Uterus (tissue), 4 donors: ENCODE data around the gene CIB2. TPM values are rescaled to one million over a fixed set of nuclear protein-coding genes. Genes with fewer than 3 reads are reported as not detected.

Experiments
- DNase-seq, 2 donors: peaks; one replicate each; pipeline ENCODE4 v3.0.0-alpha.2; 2019 to 2020
- H3K27ac ChIP-seq, 2 donors: fragments of 200-600 bp; sonication (generic); 1 replicate in 1 of 2; 2 replicates in 1 of 2; pipeline ENCODE4 v1.5.1; 2016 to 2018
- H3K27me3 ChIP-seq, 2 donors: fragments of 200-600 bp; sonication (generic); one replicate each; pipeline ENCODE4 v1.5.1; 2018 to 2019; ENCODE audit warnings: control low read depth in 1 of 2
- H3K36me3 ChIP-seq, 2 donors: fragments of 200-600 bp; sonication (generic); one replicate each; pipeline ENCODE4 v1.5.1; 2019; ENCODE audit warnings: control low read depth in 1 of 2
- H3K4me1 ChIP-seq, 2 donors: fragments of 200-600 bp; sonication (generic); one replicate each; pipeline ENCODE4 v1.5.1; 2018 to 2019; ENCODE audit warnings: control low read depth in 1 of 2
- H3K4me3 ChIP-seq, 2 donors: fragments of 200-600 bp; sonication (generic); 1 replicate in 1 of 2; 2 replicates in 1 of 2; pipeline ENCODE4 v1.5.1; 2018 to 2019; ENCODE audit warnings: mild to moderate bottlenecking in 1 of 2
- H3K9me3 ChIP-seq, 2 donors: fragments of 200-600 bp; sonication (generic); one replicate each; pipeline ENCODE4 v1.5.1; 2019; ENCODE audit warnings: control low read depth in 1 of 2
- CTCF ChIP-seq, 4 experiments: fragments of 200-600 bp in 2 of 4; fragments of 450-650 bp in 2 of 4; sonication (generic) in 2 of 4; IDR thresholded peaks; one replicate each; pipeline ENCODE4 v1.5.1; 2016 to 2019; ENCODE audit warnings: antibody characterized with exemption in 4 of 4, mild to moderate bottlenecking in 2 of 4, moderate library complexity in 1 of 4
- POLR2A ChIP-seq, 2 donors: fragments of 450-650 bp; IDR thresholded peaks; one replicate each; pipeline ENCODE4 v1.6.1; 2016; ENCODE audit warnings: antibody characterized with exemption in 2 of 2, mild to moderate bottlenecking in 1 of 2, moderate library complexity in 1 of 2
- intact Hi-C: fragments of 100-400 bp; cut with DNase I; formaldehyde crosslinking; loops from one replicate; pipeline ENCODE4 v1.15.1; 2023; ENCODE audit warnings: low total_unique reads
- total RNA-seq, 4 donors: library from RNA; depleted of rRNA in 3 of 4; stranded (reverse); fragments of >200 nt in 3 of 4; gene quantifications; one replicate each; pipeline versions ENCODE4 v1.1.0 to v1.2.4, GENCODE V29; 2014 to 2023
- donor health status: DM: yes; HTN: yes; CAD: no.

The CIB2 gene
- 10 to 100 TPM in 2 of 4 donors, 1 to 10 TPM in 2; 4.4 to 11.3 (median 7.8) TPM for total RNA-seq

- intact Hi-C loops: no loop called here
- TF ChIP-seq CTCF (IDR thresholded peaks at IDR 0.05): peak; percentile 32 to 94 (median 92)
- peak in 1 of 2 donors; percentile 55 for TF ChIP-seq POLR2A (IDR thresholded peaks at IDR 0.05)
- peak within 1 kb of the TSS; percentile 89 to 96 for H3K27ac ChIP-seq
- H3K4me3 ChIP-seq: peak within 1 kb of the TSS; percentile 72 to 82
- no peaks in the 10 kb centered on the region for H3K9me3 ChIP-seq
- peak; percentile 65 to 84 for DNase-seq
- H3K27me3 ChIP-seq: no peaks in the 10 kb centered on the region
- no peaks in the 10 kb centered on the region for H3K4me1 ChIP-seq
- H3K36me3 ChIP-seq: no peaks in the 10 kb centered on the region
Measured at GRCh38 chr15:78131295-78132061, at the start of gene CIB2. Gene CIB2, minus strand, starts transcription at chr15:78131445. Its CDS starts 230 bp downstream, at chr15:78131215.

GRCh38 chr15:78179906-78180305 is 48.7 kb upstream of the CIB2 start:
- Histone ChIP-seq H3K27ac (no peak overlapping the region), H3K9me3 (no peaks in the 10 kb centered on the region), H3K36me3 (no peaks in the 10 kb centered on the region), H3K4me3 (no peak overlapping the region), H3K27me3 (no peaks in the 10 kb centered on the region), H3K4me1 (no peaks in the 10 kb centered on the region)
- TF ChIP-seq CTCF (IDR thresholded peaks at IDR 0.05): no peak
- no peak for TF ChIP-seq POLR2A (IDR thresholded peaks at IDR 0.05)
- intact Hi-C loops: no loop called here
- DNase-seq: no peak

- Histone ChIP-seq H3K9me3 (no peaks in the 10 kb centered on the region), H3K4me3 (no peak overlapping the region), H3K36me3 (no peaks in the 10 kb centered on the region), H3K27ac (no peak overlapping the region), H3K27me3 (no peaks in the 10 kb centered on the region), H3K4me1 (no peaks in the 10 kb centered on the region)
- intact Hi-C loops: no loop called here
- TF ChIP-seq POLR2A (IDR thresholded peaks at IDR 0.05) (no peak), CTCF (IDR thresholded peaks at IDR 0.05) (no peak)
- DNase-seq: no peak
Measured at GRCh38 chr15:78179286-78179840, 48.1 kb upstream of the CIB2 start.

- H3K9me3 ChIP-seq: no peaks in the 10 kb centered on the region
- no peak for DNase-seq
- no peak overlapping the region for H3K4me3 ChIP-seq
- no peaks in the 10 kb centered on the region for H3K4me1 ChIP-seq
- no peaks in the 10 kb centered on the region for H3K27me3 ChIP-seq
- TF ChIP-seq POLR2A (IDR thresholded peaks at IDR 0.05) (no peak), CTCF (IDR thresholded peaks at IDR 0.05) (no peak)
- intact Hi-C loops: no loop called here
- no peaks in the 10 kb centered on the region for H3K36me3 ChIP-seq
- no peak overlapping the region for H3K27ac ChIP-seq
Measured at GRCh38 chr15:78178064-78178463, 46.8 kb upstream of the CIB2 start.

GRCh38 chr15:78177447-78177873 is 46.2 kb upstream of the CIB2 start:
- Histone ChIP-seq H3K27me3 (no peaks in the 10 kb centered on the region), H3K27ac (no peak overlapping the region), H3K9me3 (no peaks in the 10 kb centered on the region), H3K4me3 (no peak overlapping the region), H3K4me1 (no peaks in the 10 kb centered on the region), H3K36me3 (no peaks in the 10 kb centered on the region)
- TF ChIP-seq POLR2A (IDR thresholded peaks at IDR 0.05) (no peak), CTCF (IDR thresholded peaks at IDR 0.05) (no peak)
- intact Hi-C loops: no loop called here
- no peak for DNase-seq
